Lung (tissue), 13 donors: ENCODE results near the gene VEGFA. TPM values are rescaled to one million over a fixed set of nuclear protein-coding genes. Genes with fewer than 3 reads are reported as not detected.

Experiments used
- ATAC-seq: fragments of 200-7000 bp; cut with Tn5 transposase; one replicate; pipeline ENCODE4 v1.9.1; 2020; ENCODE audit warnings: moderate number of reproducible peaks; ENCODE audit not compliant: insufficient read depth, low FRiP score
- DNase-seq, 3 donors: peaks; one replicate each; pipeline ENCODE4 v3.0.0-alpha.2; 2013 to 2017
- H3K27ac ChIP-seq, 2 donors: one replicate each; pipeline ENCODE4 v1.5.1; 2013; ENCODE audit warnings: mild to moderate bottlenecking in 2 of 2, moderate library complexity in 2 of 2, control low read depth in 1 of 2, inconsistent platforms in 1 of 2, low read depth in 1 of 2, low read length in 1 of 2
- H3K27me3 ChIP-seq, 3 donors: one replicate each; pipeline ENCODE4 v1.5.1; 2013; ENCODE audit warnings: low read length in 2 of 3; ENCODE audit not compliant: control insufficient read depth in 3 of 3, insufficient read depth in 3 of 3
- H3K36me3 ChIP-seq, 4 donors: one replicate each; pipeline ENCODE4 v1.5.1; 2013; ENCODE audit warnings: low read length in 4 of 4, mild to moderate bottlenecking in 1 of 4, moderate library complexity in 1 of 4; ENCODE audit not compliant: control insufficient read depth in 4 of 4, insufficient read depth in 4 of 4
- H3K4me1 ChIP-seq, 5 donors: one replicate each; pipeline ENCODE4 v1.5.1; 2013; ENCODE audit warnings: low read length in 5 of 5, mild to moderate bottlenecking in 2 of 5, moderate library complexity in 1 of 5; ENCODE audit not compliant: control insufficient read depth in 5 of 5, insufficient read depth in 5 of 5
- H3K4me3 ChIP-seq: one replicate; pipeline ENCODE4 v1.5.1; 2013; ENCODE audit warnings: mild to moderate bottlenecking, control low read depth, moderate library complexity
- H3K9ac ChIP-seq, 2 donors: one replicate each; pipeline ENCODE4 v1.5.1; 2013; ENCODE audit warnings: low read length in 2 of 2, control low read depth in 1 of 2; ENCODE audit not compliant: insufficient read depth in 1 of 2
- H3K9me3 ChIP-seq, 4 donors: one replicate each; pipeline ENCODE4 v1.5.1; 2013; ENCODE audit warnings: low read length in 3 of 4, mild to moderate bottlenecking in 1 of 4, moderate library complexity in 1 of 4; ENCODE audit not compliant: control insufficient read depth in 4 of 4, insufficient read depth in 3 of 4
- CTCF ChIP-seq: IDR thresholded peaks from 2 replicates; pipeline ENCODE4 v1.5.1; 2012; ENCODE audit warnings: mild to moderate bottlenecking; ENCODE audit errors: control extremely low read depth, extremely low read depth
- WGBS, 2 donors: extraction: QIAGEN DNeasy Blood & Tissue Kit; methylation state at CpG; one replicate each; pipeline ENCODE4 v1.1.7; 2013; 5-methylcytosine and 5-hydroxymethylcytosine counted together
- polyA plus RNA-seq, 2 donors: library from polyadenylated mRNA; stranded (reverse); fragments of 200-250 nt; gene quantifications; one replicate each; pipeline ENCODE4 v1.2.1, GENCODE V29; 2013
- small RNA-seq: library from RNA; depleted of rRNA; stranded (forward); fragments of <200 nt; gene quantifications from one replicate; pipeline ENCODE3, GENCODE V24; 2014; ENCODE audit warnings: low replicate concordance
- total RNA-seq, 2 donors: library from RNA; depleted of rRNA in 1 of 2; stranded (reverse); fragments of >200 nt in 1 of 2; gene quantifications; one replicate each; pipeline ENCODE4 v1.2.1, GENCODE V29; 2014 to 2021
- donor health status: control.
- donor health status: control.
- donor health status: Bipolar disorder and iron deficiency.
- donor health status: healthy.
- donor health status: DM: yes; HTN: yes; CAD: no.

Gene VEGFA
- total and polyA plus RNA-seq, 4 donors = 98.3 to 275 (median 140) TPM

GRCh38 chr6:43835872-43836419 lies 65.9 kb downstream of the VEGFA start:
- peaks cover 0 to 15% (median 2%) of the 10 kb centered on the region in 5 donors for H3K4me1 ChIP-seq
- no peaks in the 10 kb centered on the region for H3K36me3 ChIP-seq
- no peaks in the 10 kb centered on the region for H3K9me3 ChIP-seq
- ATAC-seq (no peak), DNase-seq (no peak)
- 86 to 93% methylated on average over 8 of the region's 8 CpGs for WGBS, 2 donors
- no peak overlapping the region for H3K9ac ChIP-seq
- H3K27me3 ChIP-seq = no peaks in the 10 kb centered on the region
- no peak overlapping the region for H3K4me3 ChIP-seq
- H3K27ac ChIP-seq = no peak overlapping the region
- no peak for TF ChIP-seq CTCF

Small RNA genes within 50 kb of the gene (small RNA-seq; reads per million reads assigned to genes)
- not detected for gene AL136131.3

Other genes with a start within 250 kb of the VEGFA start
- gene XPO5, start 194.2 kb upstream of the VEGFA start, total RNA-seq = 10 to 100 TPM; 18.9 to 30.1 TPM
- 10 to 100 TPM in 1 of 2 donors, 1 to 10 TPM in 1; 9.3 to 13.8 TPM for gene XPO5, start 194.2 kb upstream of the VEGFA start, polyA plus RNA-seq
- 10 to 100 TPM; 10.1 to 27.3 TPM for gene POLH, start 194.0 kb upstream of the VEGFA start, total RNA-seq
- gene POLH, start 194.0 kb upstream of the VEGFA start, polyA plus RNA-seq = 1 to 10 TPM; 4.0 to 4.8 TPM
- 10 to 100 TPM; 54.0 to 78.4 TPM for gene GTPBP2, start 140.9 kb upstream of the VEGFA start, total RNA-seq
- gene GTPBP2, start 140.9 kb upstream of the VEGFA start, polyA plus RNA-seq = 10 to 100 TPM; 49.9 to 67.5 TPM
- 10 to 100 TPM; 18.0 to 19.5 TPM for gene MAD2L1BP, start 134.4 kb upstream of the VEGFA start, total RNA-seq
- 10 to 100 TPM; 14.9 to 29.3 TPM for gene MAD2L1BP, start 134.4 kb upstream of the VEGFA start, polyA plus RNA-seq
- gene RSPH9, start 125.2 kb upstream of the VEGFA start, total RNA-seq = 1 to 10 TPM; 5.4 to 6.4 TPM
- 1 to 10 TPM; 1.7 to 3.8 TPM for gene RSPH9, start 125.2 kb upstream of the VEGFA start, polyA plus RNA-seq
- 10 to 100 TPM; 36.4 to 37.8 TPM for gene MRPS18A, start 82.4 kb upstream of the VEGFA start, total RNA-seq
- gene MRPS18A, start 82.4 kb upstream of the VEGFA start, polyA plus RNA-seq = 10 to 100 TPM; 39.2 to 48.4 TPM